ENCODE results near the gene BLOC1S6. TPM values are rescaled to one million over a fixed set of nuclear protein-coding genes. Genes with fewer than 3 reads are reported as not detected.
"Not testable (repeated sequence)": the region's sequence is repeated elsewhere in the genome, so short reads cannot be mapped to it uniquely, and the experiment has no call there.

Gene BLOC1S6
- total RNA-seq, 1 donor from 2014 or later, result 40.9 TPM

GRCh38 chr15:45644437-45644836 lies 57.3 kb downstream of the BLOC1S6 start:
- TF ChIP-seq, protein P1, sequence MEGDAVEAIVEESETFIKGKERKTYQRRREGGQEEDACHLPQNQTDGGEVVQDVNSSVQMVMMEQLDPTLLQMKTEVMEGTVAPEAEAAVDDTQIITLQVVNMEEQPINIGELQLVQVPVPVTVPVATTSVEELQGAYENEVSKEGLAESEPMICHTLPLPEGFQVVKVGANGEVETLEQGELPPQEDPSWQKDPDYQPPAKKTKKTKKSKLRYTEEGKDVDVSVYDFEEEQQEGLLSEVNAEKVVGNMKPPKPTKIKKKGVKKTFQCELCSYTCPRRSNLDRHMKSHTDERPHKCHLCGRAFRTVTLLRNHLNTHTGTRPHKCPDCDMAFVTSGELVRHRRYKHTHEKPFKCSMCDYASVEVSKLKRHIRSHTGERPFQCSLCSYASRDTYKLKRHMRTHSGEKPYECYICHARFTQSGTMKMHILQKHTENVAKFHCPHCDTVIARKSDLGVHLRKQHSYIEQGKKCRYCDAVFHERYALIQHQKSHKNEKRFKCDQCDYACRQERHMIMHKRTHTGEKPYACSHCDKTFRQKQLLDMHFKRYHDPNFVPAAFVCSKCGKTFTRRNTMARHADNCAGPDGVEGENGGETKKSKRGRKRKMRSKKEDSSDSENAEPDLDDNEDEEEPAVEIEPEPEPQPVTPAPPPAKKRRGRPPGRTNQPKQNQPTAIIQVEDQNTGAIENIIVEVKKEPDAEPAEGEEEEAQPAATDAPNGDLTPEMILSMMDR (IDR thresholded peaks at IDR 0.05), result no peak
- H3K27ac ChIP-seq, result peak overlapping the region; percentile 80
- peaks cover 92% of the 10 kb centered on the region for H3K4me1 ChIP-seq
- no peak overlapping the region for H3K4me3 ChIP-seq
- intact Hi-C loops (cut with DNase I), result no loop called here
- H3K36me3 ChIP-seq, result no peaks in the 10 kb centered on the region
- no peak for ATAC-seq
- H3K9me3 ChIP-seq, result no peaks in the 10 kb centered on the region
- DNase-seq, result no peak
- H3K27me3 ChIP-seq, result no peaks in the 10 kb centered on the region

DNA sequence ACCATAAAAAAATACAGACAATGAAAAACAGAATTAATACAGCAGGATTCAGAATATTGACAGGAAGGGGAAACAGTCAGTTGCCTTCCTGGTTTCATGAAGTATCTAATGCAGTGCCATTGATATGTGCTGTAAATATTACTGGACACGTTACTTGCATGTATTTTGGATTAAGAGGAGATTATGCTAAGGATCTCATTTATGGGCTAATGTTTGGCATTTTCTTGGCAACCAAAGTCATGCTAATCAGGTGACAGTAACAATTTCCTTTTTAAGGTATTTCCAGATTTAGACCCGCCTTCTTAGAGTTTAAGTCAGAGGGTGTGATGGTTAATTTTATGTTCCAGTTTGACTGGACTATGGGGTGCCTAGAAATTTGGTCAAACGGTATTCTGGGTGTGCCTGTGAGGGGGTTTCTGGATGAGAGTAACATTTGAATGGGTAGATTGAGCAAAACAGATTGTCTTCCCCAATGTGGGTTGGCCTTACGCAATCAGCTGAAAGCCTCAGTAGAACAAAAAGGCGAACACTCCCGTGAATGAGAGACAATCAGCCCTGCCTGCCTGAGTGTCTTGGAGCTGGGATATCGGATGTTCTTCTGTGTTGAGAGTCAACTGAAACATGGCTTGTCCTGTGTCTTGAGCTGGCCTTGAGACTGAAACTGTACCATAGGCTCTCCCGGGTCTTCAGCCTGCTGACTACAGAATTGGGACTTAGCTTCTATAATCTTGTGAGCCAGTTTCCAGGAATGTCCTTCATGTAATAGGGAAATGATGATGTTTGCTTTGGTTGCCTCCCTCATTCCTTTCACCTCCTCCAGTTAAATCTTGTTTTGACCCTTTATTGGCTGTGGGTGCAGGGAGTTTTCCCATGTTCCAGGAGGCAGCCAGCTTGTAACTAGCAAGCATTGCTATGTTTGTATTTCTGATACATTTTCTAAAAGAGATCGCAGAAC lies 58.1 kb downstream of the BLOC1S6 start:
- Histone ChIP-seq H3K4me3 (no peak overlapping the region), H3K9me3 (no peaks in the 10 kb centered on the region), H3K27ac (peak overlapping the region; percentile 80), H3K36me3 (no peaks in the 10 kb centered on the region), H3K27me3 (no peaks in the 10 kb centered on the region), H3K4me1 (peaks cover 91% of the 10 kb centered on the region)
- DNase-seq (no peak), ATAC-seq (peak; percentile 57)
- TF ChIP-seq, protein P1 (IDR thresholded peaks at IDR 0.05), result no peak
- intact Hi-C loops (cut with DNase I), result no loop called here

GRCh38 chr15:45646220-45646619 lies 59.0 kb downstream of the BLOC1S6 start:
- TF ChIP-seq, protein P1 (IDR thresholded peaks at IDR 0.05), result no peak
- no peak for DNase-seq

DNA sequence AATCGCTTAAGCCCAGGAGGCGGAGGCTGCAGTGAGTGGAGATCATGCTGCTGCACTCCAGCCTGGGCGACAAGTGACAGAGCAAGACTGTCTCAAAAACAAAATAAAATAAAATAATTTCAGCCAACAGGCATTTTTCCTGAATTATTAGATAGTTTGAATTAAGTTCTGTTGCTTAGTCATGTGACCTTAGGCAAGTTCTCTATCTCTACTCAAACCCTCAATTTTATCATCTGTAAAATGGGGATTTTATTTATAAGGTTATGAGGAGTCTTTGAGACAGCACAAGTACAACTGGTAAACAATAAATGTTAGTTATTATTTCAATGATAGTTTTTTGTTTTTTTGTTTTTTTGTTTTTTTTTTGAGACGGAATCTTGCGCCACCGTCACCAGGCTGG lies 60.6 kb downstream of the BLOC1S6 start:
- Histone ChIP-seq H3K27ac (no peak overlapping the region), H3K9me3 (no peaks in the 10 kb centered on the region), H3K4me1 (peaks cover 73% of the 10 kb centered on the region), H3K4me3 (no peak overlapping the region), H3K36me3 (no peaks in the 10 kb centered on the region), H3K27me3 (no peaks in the 10 kb centered on the region)
- no peak for DNase-seq
- TF ChIP-seq, protein P1 (IDR thresholded peaks at IDR 0.05), result no peak
- ATAC-seq, result no peak
- intact Hi-C loops (cut with DNase I), result no loop called here

More at GRCh38 chr15:45646220-45646619, 59.0 kb downstream of the BLOC1S6 start:
- H3K27ac ChIP-seq, result peak overlapping the region; percentile 80
- H3K9me3 ChIP-seq, result no peaks in the 10 kb centered on the region
- intact Hi-C loops (cut with DNase I), result no loop called here
- no peak overlapping the region for H3K4me3 ChIP-seq
- H3K27me3 ChIP-seq, result no peaks in the 10 kb centered on the region
- H3K4me1 ChIP-seq, result peaks cover 82% of the 10 kb centered on the region
- no peak for ATAC-seq
- H3K36me3 ChIP-seq, result no peaks in the 10 kb centered on the region

- Histone ChIP-seq H3K4me1 (peaks cover 64% of the 10 kb centered on the region), H3K36me3 (no peaks in the 10 kb centered on the region), H3K9me3 (no peaks in the 10 kb centered on the region), H3K4me3 (no peak overlapping the region), H3K27ac (no peak overlapping the region), H3K27me3 (no peaks in the 10 kb centered on the region)
- DNase-seq (no peak), ATAC-seq (peak; percentile 56)
- TF ChIP-seq, protein P1 (IDR thresholded peaks at IDR 0.05), result no peak
- intact Hi-C loops (cut with DNase I), result no loop called here
These were observed 61.5 kb downstream of the BLOC1S6 start for GRCh38 chr15:45648521-45649200.

GRCh38 chr15:45650007-45650406 lies 62.8 kb downstream of the BLOC1S6 start:
- H3K27me3 ChIP-seq; H3K36me3 ChIP-seq; DNase-seq; H3K9me3 ChIP-seq; intact Hi-C loops (cut with DNase I); H3K4me3 ChIP-seq: not testable (repeated sequence)
- ATAC-seq, result peak; percentile 58
- Histone ChIP-seq H3K4me1 (peaks cover 53% of the 10 kb centered on the region), H3K27ac (peak overlapping the region; percentile 24)

Measured in upper lobe of right lung (tissue), 1 donor.